ENCODE data around the gene PLCB1. TPM values are rescaled to one million over a fixed set of nuclear protein-coding genes. Genes with fewer than 3 reads are reported as not detected.

Gene PLCB1
- total and polyA plus RNA-seq, 2 donors (not counting 3 experiments of a cell fraction or from before 2014, with no cell fraction given): 10.2 to 53.4 TPM

DNA sequence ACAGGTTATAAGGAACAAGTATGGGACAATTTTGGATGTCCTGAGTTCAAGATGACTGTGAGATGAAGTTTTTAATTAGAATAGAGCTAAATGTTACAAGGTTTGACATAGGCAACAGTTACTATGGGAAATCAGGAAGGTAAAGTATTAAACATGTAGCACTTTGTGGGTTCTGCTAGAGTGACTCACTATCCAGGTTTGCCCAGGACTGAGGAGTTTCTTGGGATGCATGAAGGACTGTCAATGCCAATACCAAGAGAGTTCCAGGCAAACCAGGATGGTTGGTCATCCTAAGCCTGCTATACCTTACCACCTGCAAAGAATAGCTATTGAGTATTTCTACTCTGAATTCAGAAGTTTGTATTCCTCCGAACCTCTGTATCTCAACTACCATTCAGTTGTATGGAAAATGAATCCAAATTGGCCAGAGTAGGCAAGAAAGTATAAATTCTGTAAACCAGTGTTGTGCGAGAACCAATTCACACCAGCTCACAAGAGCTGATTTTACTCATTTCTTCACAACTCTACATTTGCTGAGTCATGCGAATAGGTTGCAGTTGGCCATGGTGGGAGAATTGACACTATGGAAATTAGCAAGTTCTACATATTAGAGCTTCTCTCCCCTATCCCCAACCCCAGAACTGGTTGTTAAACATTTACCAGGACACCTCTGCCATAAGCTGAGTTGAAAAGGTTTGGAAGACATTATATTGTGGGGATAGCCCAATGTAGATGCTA is 449.5 kb downstream of the PLCB1 start:
- Histone ChIP-seq H3K36me3 (ENCODE audit: control insufficient read depth in 2 of 2, extremely low read depth in 1 of 2, insufficient read depth in 2 of 2, low read length in 2 of 2) (no peaks in the 10 kb centered on the region), H3K27ac (ENCODE audit: insufficient read depth, low read depth, low read length) (no peak overlapping the region), H3K4me2 (ENCODE audit: insufficient read depth, low read length) (no peak overlapping the region), H3K79me2 (ENCODE audit: control insufficient read depth, insufficient read depth, low read length) (no peaks in the 10 kb centered on the region), H3K9me3 (replicated peaks; ENCODE audit: control insufficient read depth, insufficient read depth, low read length) (no peaks in the 10 kb centered on the region), H3K4me1 (ENCODE audit: control insufficient read depth, extremely low read depth, insufficient read depth, low read length) (peaks cover 1% of the 10 kb centered on the region), H3K9me1 (replicated peaks; ENCODE audit: control insufficient read depth, extremely low read depth, insufficient read depth, low read length) (no peaks in the 10 kb centered on the region), H3K27me3 (ENCODE audit: control insufficient read depth in 2 of 2, insufficient read depth in 2 of 2, low read length in 2 of 2) (no peaks in the 10 kb centered on the region), H3K9ac (replicated peaks; ENCODE audit: extremely low read depth, insufficient read depth, low read length) (no peak overlapping the region), H3K4me3 (replicated peaks in 1 of 3; ENCODE audit: insufficient read depth in 1 of 3, low read depth in 1 of 3, low read length in 3 of 3) (no peak overlapping the region), H4K20me1 (replicated peaks; ENCODE audit: control insufficient read depth, extremely low read depth, insufficient read depth, low read length) (no peaks in the 10 kb centered on the region), H2AFZ (ENCODE audit: low read depth, low read length) (no peak overlapping the region)
- CTCF ChIA-PET: interaction anchor here (1.0 to 1.3 kb wide), 3 partner anchors 27 to 194 kb away, joined by 3 to 5 read pairs (median 3); no protein-coding TSS in a partner anchor
- DNase-seq (ENCODE audit: low read depth, low spot score) (no peak), FAIRE-seq (no peak)
- TF ChIP-seq JUN (IDR thresholded peaks at IDR 0.05; ENCODE audit: borderline replicate concordance, insufficient read depth, insufficient read length, low read depth): no peak
- no peak for TF ChIP-seq FOS (IDR thresholded peaks at IDR 0.05; ENCODE audit: borderline replicate concordance, insufficient read depth, low read length)
- TF ChIP-seq POLR2AphosphoS5 (IDR thresholded peaks at IDR 0.05; ENCODE audit: insufficient read depth, low read depth, low read length): no peak
- no peak for TF ChIP-seq EZH2 (IDR thresholded peaks at IDR 0.05; ENCODE audit: borderline replicate concordance, low read depth, low read length, severe bottlenecking)
- no peak for TF ChIP-seq MYC (IDR thresholded peaks at IDR 0.05; ENCODE audit: low read depth, low read length)
- TF ChIP-seq POLR2A (IDR thresholded peaks at IDR 0.05; ENCODE audit: low read depth, low read length): no peak
- no peak for TF ChIP-seq MAX (IDR thresholded peaks at IDR 0.05; ENCODE audit: insufficient read depth, insufficient read length)
- BruUV-seq (replicated peaks): no TSS peak
- POLR2A ChIA-PET: no interaction called here
- dilution Hi-C loops (cut with MboI; ENCODE audit: extremely low pct_ligation_motif_present, low sequenced_read_pairs): no loop called here
- intact Hi-C loops (cut with micrococcal nuclease): no loop called here
